Measurements from ENCODE around the gene GFY. TPM values are rescaled to one million over a fixed set of nuclear protein-coding genes. Genes with fewer than 3 reads are reported as not detected.

The GFY gene
- total and polyA plus RNA-seq, 9 of the 15 experiments (the other 6 are each of a cell fraction or from before 2014, with no cell fraction given) = 0.06 to 0.40 (median 0.19) TPM; not detected in 3

DNA sequence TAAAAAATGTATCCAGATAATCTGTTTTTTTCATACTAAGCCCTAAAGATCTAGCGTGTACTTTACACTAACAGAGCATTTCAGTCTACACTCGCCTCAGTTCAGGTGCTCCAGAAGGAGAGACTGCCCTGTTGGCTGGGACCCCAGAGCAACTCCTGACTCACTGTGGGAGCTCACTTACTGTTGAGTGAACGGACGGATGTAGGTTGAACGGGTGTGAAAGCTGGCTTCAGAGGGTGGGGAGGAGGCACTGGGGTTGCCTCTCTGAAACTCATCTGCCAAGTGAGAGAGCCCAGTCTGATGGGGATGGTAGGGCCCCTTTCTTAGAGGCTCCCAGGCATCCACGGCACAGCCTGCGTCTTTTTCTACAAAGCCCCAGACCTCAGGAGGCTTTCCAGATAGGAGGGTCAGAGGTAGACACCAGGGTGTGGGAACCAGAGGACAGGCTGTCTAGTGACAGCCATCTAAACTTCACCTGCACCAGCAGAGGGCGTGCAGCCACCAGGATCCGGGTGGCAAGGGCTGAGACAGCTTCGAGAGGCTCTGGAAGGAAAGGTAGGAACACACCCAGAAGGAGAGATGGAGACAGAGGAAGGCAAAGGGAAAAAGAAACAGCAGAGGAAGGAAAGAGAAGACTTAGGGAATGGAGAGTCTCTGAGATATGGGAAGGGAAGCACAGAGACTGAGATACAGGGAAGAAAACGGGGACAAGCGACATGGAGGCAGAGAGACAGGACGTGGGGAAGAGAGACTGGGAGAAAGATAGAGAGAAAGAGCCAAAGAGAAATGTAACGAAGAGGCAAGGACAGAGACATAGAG is 33.4 kb upstream of the GFY start (continued):
- TF ChIP-seq, protein P1, sequence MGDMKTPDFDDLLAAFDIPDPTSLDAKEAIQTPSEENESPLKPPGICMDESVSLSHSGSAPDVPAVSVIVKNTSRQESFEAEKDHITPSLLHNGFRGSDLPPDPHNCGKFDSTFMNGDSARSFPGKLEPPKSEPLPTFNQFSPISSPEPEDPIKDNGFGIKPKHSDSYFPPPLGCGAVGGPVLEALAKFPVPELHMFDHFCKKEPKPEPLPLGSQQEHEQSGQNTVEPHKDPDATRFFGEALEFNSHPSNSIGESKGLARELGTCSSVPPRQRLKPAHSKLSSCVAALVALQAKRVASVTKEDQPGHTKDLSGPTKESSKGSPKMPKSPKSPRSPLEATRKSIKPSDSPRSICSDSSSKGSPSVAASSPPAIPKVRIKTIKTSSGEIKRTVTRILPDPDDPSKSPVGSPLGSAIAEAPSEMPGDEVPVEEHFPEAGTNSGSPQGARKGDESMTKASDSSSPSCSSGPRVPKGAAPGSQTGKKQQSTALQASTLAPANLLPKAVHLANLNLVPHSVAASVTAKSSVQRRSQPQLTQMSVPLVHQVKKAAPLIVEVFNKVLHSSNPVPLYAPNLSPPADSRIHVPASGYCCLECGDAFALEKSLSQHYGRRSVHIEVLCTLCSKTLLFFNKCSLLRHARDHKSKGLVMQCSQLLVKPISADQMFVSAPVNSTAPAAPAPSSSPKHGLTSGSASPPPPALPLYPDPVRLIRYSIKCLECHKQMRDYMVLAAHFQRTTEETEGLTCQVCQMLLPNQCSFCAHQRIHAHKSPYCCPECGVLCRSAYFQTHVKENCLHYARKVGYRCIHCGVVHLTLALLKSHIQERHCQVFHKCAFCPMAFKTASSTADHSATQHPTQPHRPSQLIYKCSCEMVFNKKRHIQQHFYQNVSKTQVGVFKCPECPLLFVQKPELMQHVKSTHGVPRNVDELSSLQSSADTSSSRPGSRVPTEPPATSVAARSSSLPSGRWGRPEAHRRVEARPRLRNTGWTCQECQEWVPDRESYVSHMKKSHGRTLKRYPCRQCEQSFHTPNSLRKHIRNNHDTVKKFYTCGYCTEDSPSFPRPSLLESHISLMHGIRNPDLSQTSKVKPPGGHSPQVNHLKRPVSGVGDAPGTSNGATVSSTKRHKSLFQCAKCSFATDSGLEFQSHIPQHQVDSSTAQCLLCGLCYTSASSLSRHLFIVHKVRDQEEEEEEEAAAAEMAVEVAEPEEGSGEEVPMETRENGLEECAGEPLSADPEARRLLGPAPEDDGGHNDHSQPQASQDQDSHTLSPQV (IDR thresholded peaks at IDR 0.05) = no peak
- TF ChIP-seq SMARCC2 (IDR thresholded peaks at IDR 0.05; ENCODE audit: low read depth) (no peak), MIER1 (IDR thresholded peaks at IDR 0.05; ENCODE audit: low read depth) (peak; percentile 79), ZNF134 (CRISPR knock-in tag; conservative IDR thresholded peaks at IDR 0.05) (no peak), NR2C1 (IDR thresholded peaks at IDR 0.05) (no peak; the same call in 1 of the 2 replicates), NR2C1 (tag; IDR thresholded peaks at IDR 0.05) (no peak), TCFL5 (CRISPR knock-in tag; conservative IDR thresholded peaks at IDR 0.05) (no peak), CXXC5 (CRISPR knock-in tag; IDR thresholded peaks at IDR 0.05) (no peak), TCF7L2 (IDR thresholded peaks at IDR 0.05; ENCODE audit: low read depth, low read length) (0 out of 2 replicates have a peak, but pooled peaks have one; percentile 7), NBN (IDR thresholded peaks at IDR 0.05; ENCODE audit: low read depth) (peak; percentile 84), FOXP1 (CRISPR knock-in tag; IDR thresholded peaks at IDR 0.05) (no peak), KAT8 (IDR thresholded peaks at IDR 0.05; ENCODE audit: low read depth) (0 out of 2 replicates have a peak, but pooled peaks have one; percentile 21), ETS2 (tag; IDR thresholded peaks at IDR 0.05; ENCODE audit: borderline replicate concordance, poor library complexity, severe bottlenecking) (no peak), MAFK (IDR thresholded peaks at IDR 0.05; ENCODE audit: low read length) (0 out of 2 replicates have a peak, but pooled peaks have one; percentile 24), FOXK1 (CRISPR knock-in tag; IDR thresholded peaks at IDR 0.05; ENCODE audit: borderline replicate concordance) (no peak), GABPB1 (CRISPR knock-in tag; IDR thresholded peaks at IDR 0.05) (0 out of 2 replicates have a peak, but pooled peaks have one; percentile 43), ELF4 (CRISPR knock-in tag; IDR thresholded peaks at IDR 0.05) (peak; percentile 70; the same call in 1 of the 2 replicates), XRCC5 (IDR thresholded peaks at IDR 0.05; ENCODE audit: low read depth, low read length) (no peak)
- TF ChIP-seq, protein P2, sequence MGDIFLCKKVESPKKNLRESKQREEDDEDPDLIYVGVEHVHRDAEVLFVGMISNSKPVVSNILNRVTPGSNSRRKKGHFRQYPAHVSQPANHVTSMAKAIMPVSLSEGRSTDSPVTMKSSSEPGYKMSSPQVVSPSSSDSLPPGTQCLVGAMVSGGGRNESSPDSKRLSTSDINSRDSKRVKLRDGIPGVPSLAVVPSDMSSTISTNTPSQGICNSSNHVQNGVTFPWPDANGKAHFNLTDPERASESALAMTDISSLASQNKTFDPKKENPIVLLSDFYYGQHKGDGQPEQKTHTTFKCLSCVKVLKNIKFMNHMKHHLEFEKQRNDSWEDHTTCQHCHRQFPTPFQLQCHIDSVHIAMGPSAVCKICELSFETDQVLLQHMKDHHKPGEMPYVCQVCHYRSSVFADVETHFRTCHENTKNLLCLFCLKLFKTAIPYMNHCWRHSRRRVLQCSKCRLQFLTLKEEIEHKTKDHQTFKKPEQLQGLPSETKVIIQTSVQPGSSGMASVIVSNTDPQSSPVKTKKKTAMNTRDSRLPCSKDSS (IDR thresholded peaks at IDR 0.05; ENCODE audit: low read depth, partially characterized antibody) = peak; percentile 76
- TF ChIP-seq, protein P3, sequence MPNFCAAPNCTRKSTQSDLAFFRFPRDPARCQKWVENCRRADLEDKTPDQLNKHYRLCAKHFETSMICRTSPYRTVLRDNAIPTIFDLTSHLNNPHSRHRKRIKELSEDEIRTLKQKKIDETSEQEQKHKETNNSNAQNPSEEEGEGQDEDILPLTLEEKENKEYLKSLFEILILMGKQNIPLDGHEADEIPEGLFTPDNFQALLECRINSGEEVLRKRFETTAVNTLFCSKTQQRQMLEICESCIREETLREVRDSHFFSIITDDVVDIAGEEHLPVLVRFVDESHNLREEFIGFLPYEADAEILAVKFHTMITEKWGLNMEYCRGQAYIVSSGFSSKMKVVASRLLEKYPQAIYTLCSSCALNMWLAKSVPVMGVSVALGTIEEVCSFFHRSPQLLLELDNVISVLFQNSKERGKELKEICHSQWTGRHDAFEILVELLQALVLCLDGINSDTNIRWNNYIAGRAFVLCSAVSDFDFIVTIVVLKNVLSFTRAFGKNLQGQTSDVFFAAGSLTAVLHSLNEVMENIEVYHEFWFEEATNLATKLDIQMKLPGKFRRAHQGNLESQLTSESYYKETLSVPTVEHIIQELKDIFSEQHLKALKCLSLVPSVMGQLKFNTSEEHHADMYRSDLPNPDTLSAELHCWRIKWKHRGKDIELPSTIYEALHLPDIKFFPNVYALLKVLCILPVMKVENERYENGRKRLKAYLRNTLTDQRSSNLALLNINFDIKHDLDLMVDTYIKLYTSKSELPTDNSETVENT (CRISPR knock-in tag; IDR thresholded peaks at IDR 0.05) = 0 out of 2 replicates have a peak, but pooled peaks have one; percentile 44
